Stomach smooth muscle (tissue), 2 donors: ENCODE measurements around the gene RAPGEF6.
"Not testable (repeated sequence)": the region's sequence is repeated elsewhere in the genome, so short reads cannot be mapped to it uniquely, and the experiment has no call there.

Experiments used
- H3K27ac ChIP-seq: one replicate; pipeline ENCODE4 v1.7.0; 2013; ENCODE audit warnings: mild to moderate bottlenecking, low read length, inconsistent platforms
- H3K27me3 ChIP-seq, 2 donors: one replicate each; pipeline ENCODE4 v1.7.0; 2013; ENCODE audit warnings: low read length in 2 of 2; ENCODE audit not compliant: insufficient read depth in 2 of 2, control insufficient read depth in 1 of 2
- H3K36me3 ChIP-seq, 2 donors: one replicate each; pipeline ENCODE4 v1.7.0; 2013; ENCODE audit warnings: low read length in 2 of 2; ENCODE audit not compliant: control insufficient read depth in 2 of 2, insufficient read depth in 2 of 2
- H3K4me1 ChIP-seq: one replicate; pipeline ENCODE4 v1.7.0; 2013; ENCODE audit warnings: low read length; ENCODE audit not compliant: control insufficient read depth, insufficient read depth
- H3K4me3 ChIP-seq, 2 donors: one replicate each; pipeline ENCODE4 v1.7.0; 2013; ENCODE audit warnings: low read length in 2 of 2
- H3K9ac ChIP-seq, 2 donors: one replicate each; pipeline ENCODE4 v1.7.0; 2013; ENCODE audit warnings: low read length in 2 of 2, mild to moderate bottlenecking in 1 of 2
- H3K9me3 ChIP-seq, 2 donors: one replicate each; pipeline ENCODE4 v1.7.0; 2013; ENCODE audit warnings: low read length in 2 of 2; ENCODE audit not compliant: control insufficient read depth in 2 of 2
- donor health status: healthy.
- donor health status: Pancreatic carcinoma.

Gene RAPGEF6, protein sequence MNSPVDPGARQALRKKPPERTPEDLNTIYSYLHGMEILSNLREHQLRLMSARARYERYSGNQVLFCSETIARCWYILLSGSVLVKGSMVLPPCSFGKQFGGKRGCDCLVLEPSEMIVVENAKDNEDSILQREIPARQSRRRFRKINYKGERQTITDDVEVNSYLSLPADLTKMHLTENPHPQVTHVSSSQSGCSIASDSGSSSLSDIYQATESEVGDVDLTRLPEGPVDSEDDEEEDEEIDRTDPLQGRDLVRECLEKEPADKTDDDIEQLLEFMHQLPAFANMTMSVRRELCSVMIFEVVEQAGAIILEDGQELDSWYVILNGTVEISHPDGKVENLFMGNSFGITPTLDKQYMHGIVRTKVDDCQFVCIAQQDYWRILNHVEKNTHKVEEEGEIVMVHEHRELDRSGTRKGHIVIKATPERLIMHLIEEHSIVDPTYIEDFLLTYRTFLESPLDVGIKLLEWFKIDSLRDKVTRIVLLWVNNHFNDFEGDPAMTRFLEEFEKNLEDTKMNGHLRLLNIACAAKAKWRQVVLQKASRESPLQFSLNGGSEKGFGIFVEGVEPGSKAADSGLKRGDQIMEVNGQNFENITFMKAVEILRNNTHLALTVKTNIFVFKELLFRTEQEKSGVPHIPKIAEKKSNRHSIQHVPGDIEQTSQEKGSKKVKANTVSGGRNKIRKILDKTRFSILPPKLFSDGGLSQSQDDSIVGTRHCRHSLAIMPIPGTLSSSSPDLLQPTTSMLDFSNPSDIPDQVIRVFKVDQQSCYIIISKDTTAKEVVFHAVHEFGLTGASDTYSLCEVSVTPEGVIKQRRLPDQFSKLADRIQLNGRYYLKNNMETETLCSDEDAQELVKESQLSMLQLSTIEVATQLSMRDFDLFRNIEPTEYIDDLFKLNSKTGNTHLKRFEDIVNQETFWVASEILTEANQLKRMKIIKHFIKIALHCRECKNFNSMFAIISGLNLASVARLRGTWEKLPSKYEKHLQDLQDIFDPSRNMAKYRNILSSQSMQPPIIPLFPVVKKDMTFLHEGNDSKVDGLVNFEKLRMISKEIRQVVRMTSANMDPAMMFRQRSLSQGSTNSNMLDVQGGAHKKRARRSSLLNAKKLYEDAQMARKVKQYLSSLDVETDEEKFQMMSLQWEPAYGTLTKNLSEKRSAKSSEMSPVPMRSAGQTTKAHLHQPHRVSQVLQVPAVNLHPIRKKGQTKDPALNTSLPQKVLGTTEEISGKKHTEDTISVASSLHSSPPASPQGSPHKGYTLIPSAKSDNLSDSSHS (N-terminal part only)

DNA sequence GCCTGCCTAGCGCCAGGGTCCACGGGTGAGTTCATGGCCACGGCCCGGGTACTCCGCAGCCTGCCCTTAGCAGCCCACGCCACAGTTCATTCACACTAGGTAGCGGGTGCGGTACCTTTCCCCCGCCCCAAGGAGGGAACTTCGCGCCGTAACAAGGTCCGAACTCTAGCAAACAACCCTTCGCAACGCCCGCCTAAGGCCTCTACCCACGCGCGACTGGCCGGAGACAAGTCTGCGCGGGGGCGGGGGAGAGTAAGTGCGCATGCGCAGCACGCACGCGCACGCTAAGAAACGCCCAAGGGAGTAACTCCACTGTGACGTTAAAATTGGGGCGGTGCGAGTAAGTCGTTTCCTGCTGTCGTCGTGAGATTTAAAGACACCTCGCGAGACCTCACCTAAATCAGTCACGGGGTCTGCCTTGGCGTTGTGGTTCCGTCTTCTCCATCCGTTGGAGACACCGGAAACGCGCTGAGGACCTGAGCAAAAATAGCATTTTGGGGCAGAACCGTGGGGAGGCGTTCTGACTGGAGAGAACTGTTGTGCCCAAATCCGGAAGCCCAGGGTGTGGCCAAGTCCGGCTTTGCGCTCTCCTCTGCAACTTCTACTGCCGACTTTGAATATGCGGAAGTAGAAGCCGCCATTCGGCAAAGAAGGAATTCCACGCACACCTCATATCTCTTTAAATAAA, at the start of gene RAPGEF6:
TSS of gene RAPGEF6 (minus strand) at position 234 of the 688 bp plus-strand sequence. CDS start at position 35, 199 bp downstream.
- peaks cover 7% of the 10 kb centered on the region for H3K4me1 ChIP-seq
- H3K27me3 ChIP-seq = no peaks in the 10 kb centered on the region
- H3K4me3 ChIP-seq = peak within 1 kb of the TSS; percentile 93

DNA sequence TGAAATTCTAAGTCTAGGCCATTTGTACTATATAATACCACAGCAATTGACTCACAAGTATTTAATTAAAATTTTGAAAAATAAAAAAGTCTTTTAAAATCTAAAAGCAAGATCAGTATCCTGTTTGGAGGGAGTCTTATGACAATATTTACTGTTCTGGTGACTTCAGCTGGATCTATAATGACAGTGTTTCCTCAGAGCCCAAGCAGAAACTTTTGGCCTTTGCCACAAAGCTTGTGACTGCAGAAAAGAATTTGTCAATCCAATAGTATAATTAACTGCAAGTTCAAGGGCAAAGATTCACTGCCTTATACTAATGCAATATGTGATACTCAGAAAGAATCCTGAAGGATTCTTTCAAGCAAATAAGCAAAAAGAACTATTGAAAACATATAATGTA, 49.6 kb upstream of the RAPGEF6 start:
- Histone ChIP-seq H3K27ac (no peak overlapping the region), H3K4me1 (peaks cover 2% of the 10 kb centered on the region), H3K9me3 (no peaks in the 10 kb centered on the region), H3K36me3 (peaks cover 0 to 3% of the 10 kb centered on the region in 2 donors), H3K4me3 (no peak overlapping the region), H3K9ac (no peak overlapping the region), H3K27me3 (no peaks in the 10 kb centered on the region)

More for the DNA sequence above, at the start of gene RAPGEF6:
- Histone ChIP-seq H3K36me3 (no peaks in the 10 kb centered on the region), H3K9me3 (no peaks in the 10 kb centered on the region), H3K9ac (peak within 1 kb of the TSS; percentile 96 to 98), H3K27ac (peak within 1 kb of the TSS; percentile 98)

DNA sequence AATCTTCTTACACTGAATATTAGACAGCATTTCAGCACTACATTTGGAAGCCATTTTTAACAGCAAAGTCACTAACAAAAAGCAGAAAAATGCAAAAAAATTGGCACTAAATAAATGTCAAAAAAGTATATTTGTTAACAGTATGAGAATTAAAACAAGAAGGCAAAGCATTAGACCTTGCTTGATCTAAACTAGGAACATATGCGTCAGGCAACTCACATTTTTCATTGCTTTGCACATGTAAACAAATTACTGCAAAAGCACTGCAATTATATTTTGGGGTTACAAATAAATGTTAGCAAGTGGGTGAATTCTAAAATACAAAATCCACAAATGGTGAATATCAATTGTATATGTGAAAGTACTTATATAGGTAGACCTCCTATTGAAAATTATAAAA, 49.0 kb upstream of the RAPGEF6 start:
- no peaks in the 10 kb centered on the region for H3K27me3 ChIP-seq
- no peaks in the 10 kb centered on the region for H3K9me3 ChIP-seq
- H3K4me3 ChIP-seq = no peak overlapping the region
- H3K9ac ChIP-seq = no peak overlapping the region
- peaks cover 0 to 3% of the 10 kb centered on the region in 2 donors for H3K36me3 ChIP-seq
- H3K27ac ChIP-seq = no peak overlapping the region
- H3K4me1 ChIP-seq = peaks cover 2% of the 10 kb centered on the region

DNA sequence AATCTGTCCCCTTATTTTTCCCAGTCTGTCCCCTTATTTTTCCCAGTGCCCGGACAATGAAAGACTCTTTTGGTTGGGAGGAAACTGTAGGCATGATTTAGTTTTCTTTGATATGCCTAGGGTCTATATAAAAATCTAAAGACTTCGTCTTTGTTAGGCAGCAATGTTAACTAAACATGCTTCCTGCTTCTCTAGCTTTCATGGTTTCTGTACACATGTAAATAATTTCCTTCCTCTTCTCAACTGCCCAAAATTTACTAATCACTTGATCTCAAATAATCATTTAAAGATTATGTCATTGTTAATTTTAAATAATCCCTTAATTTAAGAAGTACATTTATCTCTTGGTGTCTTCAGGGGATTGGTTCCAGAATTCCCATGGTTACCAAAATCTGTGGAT, 47.8 kb upstream of the RAPGEF6 start:
- Histone ChIP-seq H3K36me3 (peaks cover 3% of the 10 kb centered on the region in 2 donors), H3K27ac (no peak overlapping the region), H3K4me1 (peaks cover 2% of the 10 kb centered on the region), H3K9ac (no peak overlapping the region), H3K4me3 (no peak overlapping the region), H3K27me3 (no peaks in the 10 kb centered on the region), H3K9me3 (no peaks in the 10 kb centered on the region)

DNA sequence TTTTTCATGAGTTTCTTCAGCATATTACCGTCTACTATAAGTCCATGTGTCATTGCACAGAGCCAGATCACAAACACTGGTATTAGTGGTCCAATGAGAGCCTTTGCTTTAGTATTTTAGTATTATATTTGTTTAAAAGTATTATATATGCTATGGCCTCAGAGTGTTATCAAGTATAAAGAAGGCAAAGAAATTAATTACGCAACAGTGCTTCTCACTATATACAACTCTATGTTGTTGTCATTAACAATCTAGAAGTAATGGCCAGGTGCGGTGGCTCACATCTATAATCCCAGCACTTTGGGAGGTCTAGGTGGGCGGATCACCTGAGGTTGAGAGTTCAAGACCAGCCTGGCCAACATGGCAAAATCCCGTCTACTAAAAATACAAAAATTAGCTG, 47.1 kb upstream of the RAPGEF6 start:
- H3K27me3 ChIP-seq = no peaks in the 10 kb centered on the region
- no peaks in the 10 kb centered on the region for H3K9me3 ChIP-seq
- no peak overlapping the region for H3K27ac ChIP-seq
- no peak overlapping the region for H3K9ac ChIP-seq
- H3K4me1 ChIP-seq = peaks cover 2% of the 10 kb centered on the region
- no peak overlapping the region for H3K4me3 ChIP-seq
- peaks cover 4 to 6% of the 10 kb centered on the region in 2 donors for H3K36me3 ChIP-seq

DNA sequence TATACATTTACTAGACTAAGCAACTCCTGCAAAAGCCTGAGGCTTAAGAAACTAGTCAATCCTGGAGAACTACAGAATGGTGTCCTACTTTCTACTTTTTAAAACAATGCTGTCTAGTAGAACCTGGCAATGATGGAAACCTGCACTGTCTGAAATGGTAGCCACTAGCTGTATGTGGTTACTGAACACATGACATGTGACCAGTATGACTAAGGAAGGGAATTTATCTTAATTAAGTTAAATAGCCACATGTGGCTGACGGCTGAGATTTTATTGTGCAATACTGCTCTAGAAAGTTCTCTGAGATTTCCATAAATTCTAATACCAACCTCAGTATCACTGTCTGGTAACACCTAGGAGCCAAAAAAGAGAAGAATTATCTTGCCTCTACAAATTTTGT, 44.9 kb upstream of the RAPGEF6 start:
- H3K9me3 ChIP-seq = no peaks in the 10 kb centered on the region
- no peak overlapping the region for H3K4me3 ChIP-seq
- no peak overlapping the region for H3K27ac ChIP-seq
- no peaks in the 10 kb centered on the region for H3K27me3 ChIP-seq
- no peak overlapping the region for H3K9ac ChIP-seq
- H3K36me3 ChIP-seq = peaks cover 11 to 12% of the 10 kb centered on the region in 2 donors
- peaks cover 2% of the 10 kb centered on the region for H3K4me1 ChIP-seq

DNA sequence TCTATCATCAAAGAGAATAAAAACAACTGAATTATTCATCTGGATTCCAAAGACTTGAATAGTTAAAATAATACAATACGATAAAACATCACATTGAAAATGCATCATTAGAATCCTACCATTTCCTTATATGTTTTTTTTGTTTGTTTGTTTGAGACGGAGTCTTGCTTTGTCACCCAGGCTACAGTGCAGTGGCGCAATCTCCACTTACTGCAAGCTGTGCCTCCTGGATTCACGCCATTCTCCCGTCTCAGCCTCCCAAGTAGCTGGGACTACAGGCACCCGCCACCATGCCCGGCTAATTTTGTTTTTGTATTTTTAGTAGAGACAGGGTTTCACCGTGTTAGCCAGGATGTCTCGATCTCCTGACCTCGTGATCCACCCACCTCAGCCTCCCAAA, 43.2 kb upstream of the RAPGEF6 start:
- H3K36me3 ChIP-seq = peaks cover 11 to 12% of the 10 kb centered on the region in 2 donors
- not testable (repeated sequence) for H3K27me3 ChIP-seq

DNA sequence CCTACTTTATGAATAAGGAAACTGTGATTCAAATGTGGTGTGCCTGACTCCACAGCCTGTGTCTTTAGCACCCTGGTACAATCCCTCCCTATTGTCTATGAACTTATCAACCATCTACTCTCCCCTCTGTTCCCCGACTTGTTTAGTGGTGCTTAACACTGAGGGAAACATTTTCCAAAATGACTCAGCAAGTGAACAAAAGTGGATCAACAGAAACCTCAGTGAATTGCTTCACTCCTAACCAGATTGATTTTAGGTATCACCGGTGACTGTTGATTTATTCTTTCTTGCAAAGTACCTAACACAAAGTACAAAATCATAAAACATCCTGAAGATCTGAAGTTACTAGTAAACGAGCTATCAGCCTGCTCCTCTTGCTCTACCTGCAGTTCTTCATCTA, 42.1 kb upstream of the RAPGEF6 start:
- Histone ChIP-seq H3K4me3 (no peak overlapping the region), H3K9ac (no peak overlapping the region), H3K27ac (no peak overlapping the region), H3K4me1 (peaks cover 18% of the 10 kb centered on the region), H3K9me3 (no peaks in the 10 kb centered on the region), H3K27me3 (no peaks in the 10 kb centered on the region), H3K36me3 (peaks cover 11 to 12% of the 10 kb centered on the region in 2 donors)

More for the DNA sequence above, 43.2 kb upstream of the RAPGEF6 start:
- H3K9ac ChIP-seq, H3K4me3 ChIP-seq, H3K4me1 ChIP-seq, H3K9me3 ChIP-seq, H3K27ac ChIP-seq: not testable (repeated sequence)

DNA sequence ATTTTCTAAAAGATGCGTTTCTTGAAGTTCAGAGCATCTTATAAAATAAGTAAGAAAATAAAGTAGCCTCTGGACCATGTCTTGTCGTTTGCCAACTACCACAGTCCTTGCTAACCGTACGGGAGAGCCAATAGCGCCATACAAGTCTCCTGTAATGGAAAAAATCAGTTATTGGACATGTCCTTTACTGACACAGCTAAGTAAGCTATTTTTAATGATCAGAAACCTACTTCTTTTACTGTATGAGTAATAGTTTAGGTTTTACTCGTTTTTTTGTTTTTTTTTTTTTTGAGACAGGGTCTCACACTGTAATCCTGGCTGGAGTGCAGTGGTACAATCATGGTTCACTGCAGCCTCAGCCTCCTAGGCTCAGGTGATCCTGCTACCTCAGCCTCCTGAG, 37.7 kb upstream of the RAPGEF6 start:
- Histone ChIP-seq H3K27me3 (no peaks in the 10 kb centered on the region), H3K36me3 (peaks cover 8 to 11% of the 10 kb centered on the region in 2 donors), H3K9ac (peak overlapping the region in 1 of 2 donors; percentile 3), H3K4me3 (peak overlapping the region; percentile 17 to 41), H3K4me1 (peaks cover 38% of the 10 kb centered on the region), H3K9me3 (no peaks in the 10 kb centered on the region), H3K27ac (peak overlapping the region; percentile 64)
